HG02970 (cell line): ENCODE results near the gene CPNE6.

Source experiments
- ATAC-seq: cut with Tn5 transposase; IDR thresholded peaks from one replicate; pipeline ENCODE4 v1.9.1; 2021; ENCODE audit warnings: mild to moderate bottlenecking, moderate library complexity, moderate number of reproducible peaks; ENCODE audit not compliant: unreplicated experiment, low FRiP score

The CPNE6 gene

DNA sequence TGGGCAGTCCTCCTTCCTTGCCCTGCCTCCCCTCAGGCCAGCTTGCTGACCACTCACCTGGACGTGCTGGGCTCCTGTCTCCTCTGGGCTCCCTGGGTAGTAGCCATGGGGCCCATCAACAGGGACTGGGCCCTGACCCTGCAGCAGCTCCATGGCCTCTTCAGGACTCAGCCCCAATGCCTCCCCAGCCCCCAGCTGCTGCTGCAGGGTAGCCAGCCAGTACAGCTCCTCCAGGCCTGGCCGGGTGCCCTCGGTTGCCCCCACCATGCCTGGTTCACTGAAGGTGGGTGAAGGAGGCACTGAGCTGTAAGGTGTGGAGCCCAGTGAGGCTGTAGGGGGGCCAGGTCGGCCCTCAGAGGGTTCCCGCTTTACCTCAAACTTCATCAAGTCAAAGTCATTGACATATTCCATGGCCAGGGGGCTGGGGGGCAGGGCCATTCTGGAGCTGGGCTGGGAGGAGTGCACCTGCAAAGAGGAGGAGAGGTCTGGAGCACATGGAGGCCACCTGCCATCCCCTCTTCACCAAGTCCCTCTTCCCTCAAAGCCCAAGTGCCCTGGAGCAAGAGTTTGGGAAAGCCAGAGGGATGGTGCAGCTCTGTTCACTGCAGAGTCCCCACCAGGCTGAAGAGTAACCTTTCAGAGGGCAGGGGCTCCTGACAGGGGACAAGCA is 11.2 kb downstream of the CPNE6 start:
- ATAC-seq, result no peak

- ATAC-seq, result no peak
Observed at GRCh38 chr14:24083462-24083861, 12.1 kb downstream of the CPNE6 start.

GRCh38 chr14:24084440-24084839 is 13.1 kb downstream of the CPNE6 start:
- no peak for ATAC-seq

- ATAC-seq, result no peak
Observed at GRCh38 chr14:24085215-24085614, 13.9 kb downstream of the CPNE6 start.

DNA sequence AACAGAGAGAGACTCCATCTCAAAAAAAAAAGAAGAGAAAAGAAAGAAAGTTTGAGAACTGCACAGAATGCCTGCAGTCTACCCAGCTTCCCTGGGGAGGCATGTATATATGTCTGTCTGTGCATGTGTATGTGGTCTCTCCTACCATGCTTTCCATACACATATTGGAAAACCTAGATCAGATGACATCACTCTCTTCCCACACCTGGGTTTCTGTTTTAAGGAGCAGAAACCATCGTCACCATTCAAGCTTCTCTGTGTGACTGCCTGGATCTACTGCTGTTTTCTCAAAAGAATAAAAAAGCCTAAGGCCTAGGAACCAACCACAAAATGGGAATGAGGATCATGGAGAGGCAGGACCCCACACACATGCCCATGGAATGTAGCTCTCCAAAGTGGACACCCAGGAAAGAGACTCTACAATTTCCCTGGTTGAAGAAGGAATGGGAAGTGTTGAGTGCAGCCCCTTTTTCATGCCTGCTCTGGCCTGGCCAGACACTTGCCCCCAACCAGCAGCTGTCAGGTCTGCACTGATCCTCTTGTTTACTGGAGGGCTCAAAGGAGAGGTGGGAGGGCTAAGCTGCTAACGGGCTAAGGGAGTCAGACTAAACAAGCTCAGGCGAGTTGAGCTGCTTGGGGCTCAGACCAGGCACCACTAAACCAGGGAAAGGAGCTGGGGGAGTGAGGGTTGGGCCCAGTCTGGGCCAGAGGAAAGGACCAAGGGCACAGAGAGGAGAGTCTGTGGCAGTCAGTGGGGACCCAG is 15.0 kb downstream of the CPNE6 start:
- no peak for ATAC-seq

DNA sequence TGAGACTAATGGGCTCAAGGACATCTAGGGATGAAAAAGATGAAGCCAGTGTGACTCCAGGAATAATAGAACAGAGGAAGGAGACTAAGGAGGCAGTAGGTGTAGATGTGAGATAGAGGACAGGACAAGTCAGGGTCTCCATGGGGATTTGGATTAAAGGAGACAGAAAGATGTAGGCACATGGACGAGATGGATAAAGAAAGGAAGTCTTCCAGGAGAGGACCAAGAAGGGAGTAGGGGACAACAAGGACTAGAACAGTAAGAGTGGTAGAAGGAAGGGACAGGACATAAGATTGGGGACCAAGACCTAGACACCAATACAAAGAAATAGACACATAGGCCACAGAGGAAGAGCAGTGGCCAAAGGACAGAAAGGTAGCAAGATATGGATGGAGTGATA is 15.6 kb downstream of the CPNE6 start:
- ATAC-seq, result no peak

DNA sequence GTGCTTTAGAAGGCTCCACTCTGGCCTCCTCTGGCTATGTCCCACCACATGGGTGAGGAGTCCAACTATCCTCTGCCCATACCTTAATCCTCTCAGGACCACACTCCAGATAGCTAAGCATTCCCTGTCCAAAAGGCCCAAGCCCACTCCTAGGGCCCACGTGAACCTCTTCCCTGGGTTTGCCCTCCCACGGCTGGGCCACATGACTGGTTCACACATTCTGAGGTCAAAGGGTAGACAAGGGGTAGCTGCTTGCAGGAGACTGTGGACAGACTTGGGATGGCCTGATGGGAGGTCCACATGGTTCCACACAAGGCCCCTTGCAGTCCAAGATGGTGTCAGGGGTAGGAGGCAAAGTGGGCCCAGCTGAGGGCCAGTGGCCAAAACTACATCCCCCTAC is 16.7 kb downstream of the CPNE6 start:
- ATAC-seq, result no peak

DNA sequence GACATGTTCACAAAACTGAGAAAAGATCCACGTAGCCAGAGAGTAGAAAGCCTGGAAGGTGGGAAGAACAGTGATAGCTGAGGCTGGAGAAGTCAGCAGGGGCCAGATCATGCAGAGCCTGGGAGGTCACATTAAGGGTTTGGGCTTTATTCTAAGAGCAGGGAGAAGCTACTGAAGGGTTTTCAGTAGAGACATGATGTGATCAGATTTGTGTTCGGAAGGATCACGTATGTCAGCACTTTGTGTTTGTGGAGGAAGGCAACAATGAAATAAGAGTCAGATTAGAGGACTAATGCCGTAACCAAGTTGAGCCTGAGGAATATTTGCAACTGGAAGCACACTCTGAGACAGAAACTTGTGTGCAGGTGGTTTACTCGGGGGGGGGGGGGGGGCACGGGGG is 18.5 kb downstream of the CPNE6 start:
- ATAC-seq, result no peak

DNA sequence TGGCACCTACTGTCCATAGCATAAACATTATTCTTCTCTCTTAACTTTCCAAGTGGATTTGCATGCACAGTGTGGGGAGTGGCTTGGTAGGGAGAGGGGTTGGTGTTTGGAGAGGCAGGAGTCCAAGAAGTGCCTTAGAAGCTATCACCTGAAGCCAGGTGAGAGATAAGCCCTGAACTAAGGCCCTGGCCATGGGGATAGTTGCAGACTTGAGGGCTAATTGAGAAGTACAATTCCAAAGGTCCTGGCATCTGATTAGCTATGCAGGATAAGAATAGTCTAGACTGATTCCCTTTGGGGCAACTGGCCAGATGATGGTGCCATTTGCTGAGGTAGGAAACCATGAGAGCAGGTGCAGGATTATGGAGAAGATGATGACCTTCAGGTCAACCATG is 20.7 kb downstream of the CPNE6 start:
- ATAC-seq, result no peak

- no peak for ATAC-seq
Observed at GRCh38 chr14:24092505-24093206, 21.3 kb downstream of the CPNE6 start.

- no peak for ATAC-seq
Observed at GRCh38 chr14:24093207-24093900, 22.0 kb downstream of the CPNE6 start.

DNA sequence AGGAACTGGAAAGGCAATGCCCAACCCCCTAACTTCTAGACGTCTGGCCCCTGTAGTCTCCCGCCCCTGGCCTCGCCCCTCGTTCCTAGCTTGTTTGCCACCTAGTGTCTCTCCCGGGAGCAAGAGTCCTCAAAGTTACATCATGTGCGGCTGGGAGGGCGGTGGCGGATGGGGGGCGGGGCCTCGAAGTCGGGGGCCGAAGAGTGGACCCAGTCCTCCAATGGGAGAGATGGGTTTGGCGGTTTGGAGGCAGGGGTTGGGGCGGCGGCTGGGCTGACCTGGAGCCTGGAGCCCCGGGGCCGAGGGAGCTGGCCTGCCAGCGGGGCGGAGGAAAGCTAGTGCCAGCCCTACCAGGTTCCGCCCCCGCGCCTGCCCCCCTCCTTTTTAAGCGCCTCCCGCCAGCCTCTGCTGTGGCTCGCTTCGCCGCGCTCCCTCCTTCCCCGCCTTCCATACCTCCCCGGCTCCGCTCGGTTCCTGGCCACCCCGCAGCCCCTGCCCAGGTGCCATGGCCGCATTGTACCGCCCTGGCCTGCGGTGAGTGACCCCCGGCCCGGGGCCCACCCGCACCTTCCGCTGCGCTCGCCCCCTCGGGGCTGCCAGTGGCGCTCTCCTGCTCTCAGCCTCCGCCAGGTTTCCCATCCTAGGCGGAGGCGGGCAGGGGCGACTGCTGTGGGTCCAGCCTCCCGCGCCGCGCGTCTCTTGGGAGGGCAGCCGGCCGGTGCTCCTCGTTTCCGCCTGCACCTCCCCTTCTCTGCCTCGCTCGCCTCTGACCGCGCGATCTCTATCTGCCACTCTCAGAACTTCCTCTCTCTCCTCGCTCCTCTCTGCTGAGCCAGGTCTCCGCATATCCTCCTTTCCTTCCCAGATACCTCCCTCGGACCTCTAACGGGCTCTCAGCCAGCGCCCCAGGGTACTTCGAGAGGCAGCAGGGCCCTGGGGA is 22.8 kb downstream of the CPNE6 start, which contains the start of gene PCK2:
Gene PCK2 (plus strand): TSS at position 411 of the 940 bp plus-strand sequence. CDS start 95 bp downstream, at position 506.
- ATAC-seq, result peak; percentile 49

- no peak for ATAC-seq
Observed at GRCh38 chr14:24094841-24095270, 23.5 kb downstream of the CPNE6 start.

DNA sequence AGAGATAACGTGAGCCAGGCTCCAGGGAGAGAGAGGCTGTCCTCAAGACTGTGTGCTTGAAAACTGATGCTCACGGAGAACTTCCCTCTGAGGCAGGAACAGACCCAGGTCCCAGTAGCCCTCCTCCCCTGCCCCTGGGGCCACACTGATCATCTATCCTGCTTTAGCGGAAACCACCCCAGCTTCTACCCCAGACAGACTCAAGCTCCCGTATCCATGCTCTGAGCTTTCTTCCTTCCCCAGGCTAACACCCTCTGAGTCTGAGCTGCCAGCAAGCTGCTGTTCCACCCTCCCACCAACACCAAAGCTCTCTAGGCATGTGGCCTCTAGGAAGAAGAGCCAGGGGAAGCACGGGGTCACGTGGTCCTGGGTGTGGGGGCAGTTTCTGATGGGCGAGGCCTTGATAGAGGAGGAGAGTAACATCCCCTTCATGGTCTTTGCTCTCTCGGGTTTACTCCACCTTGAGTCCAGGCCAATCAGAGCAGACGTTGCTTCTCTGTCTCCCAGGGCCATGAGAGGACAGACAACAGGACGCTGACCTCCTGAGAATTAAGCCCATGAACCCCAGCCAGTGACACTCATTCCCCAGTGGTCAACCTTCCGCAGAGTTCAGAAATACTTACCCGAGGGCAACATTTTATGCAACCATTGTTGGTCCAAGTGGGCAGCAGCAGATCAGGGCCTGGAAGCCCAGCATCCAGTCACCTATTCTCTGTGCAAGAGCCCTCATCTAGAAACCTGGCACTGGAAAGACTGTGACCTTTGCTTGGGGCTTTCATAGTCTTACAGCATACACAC is 24.1 kb downstream of the CPNE6 start:
- peak; percentile 52 for ATAC-seq

DNA sequence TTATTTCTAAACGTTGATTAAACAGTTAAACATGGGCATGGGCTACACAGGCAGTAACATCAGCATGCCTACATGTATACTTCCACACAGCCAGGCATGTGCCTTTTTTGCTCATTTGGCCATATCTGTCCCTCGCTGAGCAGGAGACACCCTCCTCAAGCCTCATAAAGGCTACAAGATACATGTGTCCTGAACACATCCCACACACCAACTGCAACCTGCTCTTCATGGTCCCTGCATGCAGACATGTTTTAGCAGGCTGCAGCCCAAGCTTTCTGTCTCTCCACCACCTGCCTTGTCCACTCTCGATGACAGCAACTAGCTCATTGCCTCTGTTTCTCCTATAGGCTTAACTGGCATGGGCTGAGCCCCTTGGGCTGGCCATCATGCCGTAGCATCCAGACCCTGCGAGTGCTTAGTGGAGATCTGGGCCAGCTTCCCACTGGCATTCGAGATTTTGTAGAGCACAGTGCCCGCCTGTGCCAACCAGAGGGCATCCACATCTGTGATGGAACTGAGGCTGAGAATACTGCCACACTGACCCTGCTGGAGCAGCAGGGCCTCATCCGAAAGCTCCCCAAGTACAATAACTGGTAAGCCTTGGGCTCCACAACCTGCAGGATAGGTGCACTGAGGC is 25.3 kb downstream of the CPNE6 start:
- ATAC-seq, result no peak

DNA sequence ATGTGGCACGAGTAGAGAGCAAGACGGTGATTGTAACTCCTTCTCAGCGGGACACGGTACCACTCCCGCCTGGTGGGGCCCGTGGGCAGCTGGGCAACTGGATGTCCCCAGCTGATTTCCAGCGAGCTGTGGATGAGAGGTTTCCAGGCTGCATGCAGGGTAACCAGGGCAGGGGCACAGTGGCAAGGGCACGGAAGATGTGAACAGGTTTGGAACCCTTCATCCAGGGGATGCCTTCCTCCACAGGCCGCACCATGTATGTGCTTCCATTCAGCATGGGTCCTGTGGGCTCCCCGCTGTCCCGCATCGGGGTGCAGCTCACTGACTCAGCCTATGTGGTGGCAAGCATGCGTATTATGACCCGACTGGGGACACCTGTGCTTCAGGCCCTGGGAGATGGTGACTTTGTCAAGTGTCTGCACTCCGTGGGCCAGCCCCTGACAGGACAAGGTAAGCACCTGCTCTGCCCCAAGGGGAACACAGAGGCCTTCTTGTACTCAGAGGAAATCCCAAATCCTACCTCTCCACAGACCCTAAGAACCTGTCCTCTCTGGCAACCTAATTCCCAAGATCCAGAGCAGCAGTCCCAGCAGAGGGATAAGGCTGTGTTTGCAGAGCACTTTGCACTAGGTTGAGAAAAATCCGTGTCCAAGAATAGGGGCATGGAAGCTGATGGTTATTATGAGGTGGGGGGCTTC is 27.0 kb downstream of the CPNE6 start:
- no peak for ATAC-seq

DNA sequence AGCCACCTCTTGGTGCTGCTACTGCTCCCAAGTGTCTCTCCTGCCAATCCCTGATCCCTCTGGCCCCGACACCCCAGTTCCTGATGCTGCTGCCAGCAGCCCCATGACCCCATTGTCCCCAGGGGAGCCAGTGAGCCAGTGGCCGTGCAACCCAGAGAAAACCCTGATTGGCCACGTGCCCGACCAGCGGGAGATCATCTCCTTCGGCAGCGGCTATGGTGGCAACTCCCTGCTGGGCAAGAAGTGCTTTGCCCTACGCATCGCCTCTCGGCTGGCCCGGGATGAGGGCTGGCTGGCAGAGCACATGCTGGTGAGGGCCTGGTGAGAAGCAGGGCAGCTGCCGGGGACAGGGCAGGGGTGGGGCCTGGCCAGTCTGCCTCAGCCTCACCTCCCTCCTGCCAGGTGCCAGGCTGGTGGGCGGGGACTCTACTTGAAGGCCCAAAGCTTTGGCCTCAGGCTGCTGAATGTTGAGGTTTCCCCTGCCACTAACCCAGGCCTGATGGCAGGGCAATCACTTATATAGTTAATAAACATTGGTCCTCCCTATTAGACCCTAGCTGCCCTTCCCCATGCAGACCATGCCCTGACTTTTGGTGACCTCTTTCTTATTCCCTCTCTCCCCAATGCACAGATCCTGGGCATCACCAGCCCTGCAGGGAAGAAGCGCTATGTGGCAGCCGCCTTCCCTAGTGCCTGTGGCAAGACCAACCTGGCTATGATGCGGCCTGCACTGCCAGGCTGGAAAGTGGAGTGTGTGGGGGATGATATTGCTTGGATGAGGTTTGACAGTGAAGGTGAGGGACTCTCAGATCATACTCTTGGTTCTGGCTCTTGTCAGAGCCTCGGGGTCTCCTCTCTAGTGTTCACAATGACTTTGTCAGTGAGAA is 27.8 kb downstream of the CPNE6 start:
- ATAC-seq, result no peak
